LNCaP clone FGC (cell line): ENCODE data around the gene TTLL6.

ENCODE experiments used
- DNase-seq: peaks from one replicate; pipeline ENCODE4 v3.0.0-alpha.2; 2011; ENCODE audit warnings: low read depth
- H3K4me3 ChIP-seq: 2 replicates; pipeline ENCODE4 v1.5.1; 2011; ENCODE audit warnings: mild to moderate bottlenecking, low read depth, low read length, control low read depth
- TF ChIP-seq, protein P1 (sequence below): IDR thresholded peaks from 2 replicates; pipeline ENCODE4 v1.5.1; 2012; ENCODE audit warnings: mild to moderate bottlenecking; ENCODE audit not compliant: control insufficient read depth, insufficient read depth; ENCODE audit errors: extremely low read depth

TTLL6 gene

DNA sequence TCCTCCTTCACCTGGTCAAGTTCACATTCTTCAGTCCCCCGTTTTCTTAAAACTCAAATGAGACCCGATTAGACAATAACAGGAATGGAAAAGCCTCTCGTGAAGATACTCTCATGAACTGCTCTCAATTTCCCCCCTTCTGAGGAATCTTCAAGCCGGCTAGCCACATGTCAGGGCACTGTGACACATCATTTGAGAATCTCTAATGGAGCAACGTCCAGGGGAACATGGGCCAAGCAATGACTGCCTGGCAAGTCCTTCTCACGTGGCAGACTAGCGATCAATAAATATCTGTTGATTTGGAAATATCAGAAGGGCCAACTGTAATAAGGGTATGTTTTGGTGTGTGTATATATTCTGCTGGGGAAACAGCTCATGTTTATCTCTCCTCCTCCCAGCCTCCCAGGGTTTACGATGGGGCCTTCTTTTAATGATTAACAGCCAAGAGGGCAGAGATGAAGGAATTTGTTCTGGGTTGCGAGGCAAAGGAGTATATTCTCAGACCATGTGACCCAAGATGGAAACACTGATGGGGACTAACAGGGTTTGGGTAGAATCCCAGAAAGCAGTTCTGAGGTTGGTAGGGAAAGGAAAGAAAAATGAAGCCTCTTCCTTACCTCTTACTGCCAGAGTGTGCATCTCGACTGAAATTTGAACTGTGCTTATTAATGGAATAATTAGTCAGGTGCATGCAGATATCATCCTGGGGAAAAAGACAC lies 21.4 kb downstream of the TTLL6 start:
- DNase-seq: no peak
- H3K4me3 ChIP-seq: no peak overlapping the region

GRCh38 chr17:48792033-48792798 lies 24.8 kb downstream of the TTLL6 start:
- no peak for DNase-seq
- TF ChIP-seq, protein P1, sequence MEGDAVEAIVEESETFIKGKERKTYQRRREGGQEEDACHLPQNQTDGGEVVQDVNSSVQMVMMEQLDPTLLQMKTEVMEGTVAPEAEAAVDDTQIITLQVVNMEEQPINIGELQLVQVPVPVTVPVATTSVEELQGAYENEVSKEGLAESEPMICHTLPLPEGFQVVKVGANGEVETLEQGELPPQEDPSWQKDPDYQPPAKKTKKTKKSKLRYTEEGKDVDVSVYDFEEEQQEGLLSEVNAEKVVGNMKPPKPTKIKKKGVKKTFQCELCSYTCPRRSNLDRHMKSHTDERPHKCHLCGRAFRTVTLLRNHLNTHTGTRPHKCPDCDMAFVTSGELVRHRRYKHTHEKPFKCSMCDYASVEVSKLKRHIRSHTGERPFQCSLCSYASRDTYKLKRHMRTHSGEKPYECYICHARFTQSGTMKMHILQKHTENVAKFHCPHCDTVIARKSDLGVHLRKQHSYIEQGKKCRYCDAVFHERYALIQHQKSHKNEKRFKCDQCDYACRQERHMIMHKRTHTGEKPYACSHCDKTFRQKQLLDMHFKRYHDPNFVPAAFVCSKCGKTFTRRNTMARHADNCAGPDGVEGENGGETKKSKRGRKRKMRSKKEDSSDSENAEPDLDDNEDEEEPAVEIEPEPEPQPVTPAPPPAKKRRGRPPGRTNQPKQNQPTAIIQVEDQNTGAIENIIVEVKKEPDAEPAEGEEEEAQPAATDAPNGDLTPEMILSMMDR: no peak
- no peak overlapping the region for H3K4me3 ChIP-seq

More for the DNA sequence above, 21.4 kb downstream of the TTLL6 start:
- TF ChIP-seq, protein P1: no peak

GRCh38 chr17:48791128-48792032 lies 25.6 kb downstream of the TTLL6 start:
- peak; percentile 90 for DNase-seq
- TF ChIP-seq, protein P1: peak; percentile 91
- no peak overlapping the region for H3K4me3 ChIP-seq

DNA sequence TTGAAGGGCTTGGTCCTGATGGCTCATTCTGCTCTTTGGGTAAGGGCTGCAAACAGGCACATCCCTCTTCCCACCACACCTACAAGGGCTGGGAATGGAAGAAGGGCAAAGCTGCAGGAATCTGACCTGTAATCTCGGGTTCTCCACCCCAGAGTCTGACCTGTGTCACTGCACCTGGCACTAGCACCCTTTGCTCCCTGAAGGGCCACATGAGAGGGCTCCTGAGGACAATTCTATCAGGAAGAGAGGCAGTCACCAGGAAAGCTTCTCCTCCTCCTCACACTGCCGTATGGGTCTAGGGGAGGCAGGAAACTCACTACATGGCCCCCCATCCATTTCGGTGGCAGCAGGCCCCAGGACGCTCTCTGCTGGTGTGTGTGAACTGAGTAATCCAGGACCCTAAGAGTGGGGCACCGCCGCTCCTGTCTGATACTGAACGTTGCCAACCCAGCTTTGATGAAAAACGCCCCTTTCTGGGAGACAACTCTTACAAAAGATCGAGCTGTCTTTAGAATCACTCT lies 26.4 kb downstream of the TTLL6 start:
- no peak for DNase-seq
- no peak overlapping the region for H3K4me3 ChIP-seq
- TF ChIP-seq, protein P1: no peak

DNA sequence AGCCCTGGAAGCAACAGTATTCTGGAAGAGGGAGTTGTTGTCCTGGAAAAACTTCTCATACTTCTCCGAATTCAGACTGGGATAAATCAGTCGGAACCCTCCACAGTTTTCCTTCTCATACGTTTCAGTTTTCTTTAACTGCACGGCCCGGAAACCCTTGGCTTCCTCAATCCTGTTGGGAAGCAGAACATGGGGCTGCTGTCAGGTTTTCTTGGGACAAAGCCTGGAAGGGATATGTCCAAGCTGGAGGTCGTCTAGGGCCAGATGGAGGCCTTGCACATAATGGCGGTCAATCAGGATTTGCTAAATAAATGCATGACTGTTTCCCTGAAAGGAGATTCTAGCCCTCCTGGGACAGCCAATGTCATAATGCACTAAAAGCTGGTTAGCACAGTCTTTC lies 29.2 kb downstream of the TTLL6 start:
- TF ChIP-seq, protein P1: no peak
- H3K4me3 ChIP-seq: no peak overlapping the region
- DNase-seq: no peak

DNA sequence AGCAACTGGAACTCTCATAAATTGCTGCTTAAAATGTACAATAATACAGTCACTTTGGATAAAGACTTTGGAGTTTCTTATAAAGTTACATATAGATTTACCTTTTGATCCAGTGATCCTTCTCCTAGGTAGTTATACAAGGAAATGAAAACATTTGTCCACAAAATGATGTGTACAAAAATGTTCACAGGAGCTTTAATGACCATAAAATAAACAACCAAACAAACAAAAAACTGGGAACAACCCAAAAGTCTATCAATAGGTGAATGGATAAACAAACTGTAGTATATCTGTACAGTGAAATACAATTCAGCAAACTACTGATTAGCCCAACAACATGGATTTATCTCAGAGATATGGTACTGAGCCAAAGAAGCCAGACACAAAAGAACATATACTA lies 37.6 kb downstream of the TTLL6 start:
- no peak overlapping the region for H3K4me3 ChIP-seq
- TF ChIP-seq, protein P1: no peak
- peak; percentile 90 for DNase-seq
